Stimulated activated CD4-positive, alpha-beta T cell treated with anti-CD3 and anti-CD28 coated beads, Interleukin-12 subunit alpha, Interleukin-12 subunit beta, amount 100 ng/mL, for 24 hours (primary cell): ENCODE results near the gene CDYL.

ENCODE experiments used
- DNase-seq, 2 experiments: peaks; one replicate each; pipeline ENCODE4 v3.0.0-alpha.2; 2020; ENCODE audit warnings: low read depth in 2 of 2

Gene CDYL, protein sequence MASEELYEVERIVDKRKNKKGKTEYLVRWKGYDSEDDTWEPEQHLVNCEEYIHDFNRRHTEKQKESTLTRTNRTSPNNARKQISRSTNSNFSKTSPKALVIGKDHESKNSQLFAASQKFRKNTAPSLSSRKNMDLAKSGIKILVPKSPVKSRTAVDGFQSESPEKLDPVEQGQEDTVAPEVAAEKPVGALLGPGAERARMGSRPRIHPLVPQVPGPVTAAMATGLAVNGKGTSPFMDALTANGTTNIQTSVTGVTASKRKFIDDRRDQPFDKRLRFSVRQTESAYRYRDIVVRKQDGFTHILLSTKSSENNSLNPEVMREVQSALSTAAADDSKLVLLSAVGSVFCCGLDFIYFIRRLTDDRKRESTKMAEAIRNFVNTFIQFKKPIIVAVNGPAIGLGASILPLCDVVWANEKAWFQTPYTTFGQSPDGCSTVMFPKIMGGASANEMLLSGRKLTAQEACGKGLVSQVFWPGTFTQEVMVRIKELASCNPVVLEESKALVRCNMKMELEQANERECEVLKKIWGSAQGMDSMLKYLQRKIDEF

DNA sequence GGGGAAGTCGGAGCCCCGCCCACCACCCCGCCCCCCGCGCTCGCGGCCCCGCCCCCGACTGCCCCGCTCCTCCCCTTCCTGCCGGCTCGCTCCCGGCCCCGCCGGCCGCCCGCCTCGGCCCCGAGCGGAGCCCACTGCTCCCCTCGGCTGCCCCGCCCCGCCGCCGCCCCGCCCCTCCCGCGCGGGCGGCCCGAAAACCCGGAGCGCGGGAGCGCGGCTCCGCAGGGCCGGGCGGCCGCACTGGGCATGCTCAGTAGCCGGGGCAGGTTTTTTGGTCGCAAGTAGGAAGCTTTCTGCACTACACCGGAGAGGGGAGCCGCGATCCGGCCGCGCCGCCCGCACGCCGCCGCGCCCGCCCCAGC, at the start of gene CDYL:
CDYL (plus strand) TSS at position 274 of the 362 bp plus-strand sequence. CDS start 380 bp downstream, outside the sequence.
- DNase-seq, result peak; percentile 72 to 77

DNA sequence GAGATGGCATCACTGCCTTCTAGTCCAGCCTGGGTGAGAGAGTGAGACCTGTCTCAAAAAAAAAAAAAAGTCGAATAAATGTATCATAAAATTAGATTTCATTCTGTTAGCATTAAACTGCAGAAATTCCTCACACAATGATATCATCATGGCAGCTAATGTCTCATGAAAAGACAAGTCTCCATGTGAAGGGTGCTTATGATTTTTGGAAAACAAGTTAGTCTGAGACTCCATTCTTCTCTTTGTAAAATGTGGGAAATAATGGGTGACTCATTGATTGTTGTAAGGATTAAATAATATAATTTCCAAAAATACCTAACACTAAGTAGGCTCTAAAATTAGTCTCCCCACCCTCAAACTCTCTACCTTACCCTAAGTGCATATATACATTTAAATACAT, 49.6 kb upstream of the CDYL start:
- DNase-seq, result no peak

DNA sequence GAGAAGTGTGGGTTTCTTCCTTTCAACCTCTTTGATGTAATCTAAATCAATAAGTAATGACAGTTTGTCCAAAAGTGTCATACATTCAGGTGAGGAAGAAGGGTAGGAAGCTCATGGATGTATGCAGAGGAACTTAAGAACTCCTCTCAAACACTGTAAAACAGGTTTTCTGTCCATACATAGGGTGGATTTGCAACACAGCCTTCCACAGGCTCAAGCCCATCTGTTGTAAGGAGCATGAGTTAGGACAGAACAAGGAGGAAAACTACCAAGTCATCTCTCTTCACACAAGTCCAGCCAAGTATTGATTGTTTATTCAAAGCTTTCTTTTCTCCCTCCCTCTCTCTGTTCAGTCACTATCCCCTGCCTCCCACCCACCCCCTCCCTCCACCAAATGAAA, 49.0 kb upstream of the CDYL start:
- no peak for DNase-seq

DNA sequence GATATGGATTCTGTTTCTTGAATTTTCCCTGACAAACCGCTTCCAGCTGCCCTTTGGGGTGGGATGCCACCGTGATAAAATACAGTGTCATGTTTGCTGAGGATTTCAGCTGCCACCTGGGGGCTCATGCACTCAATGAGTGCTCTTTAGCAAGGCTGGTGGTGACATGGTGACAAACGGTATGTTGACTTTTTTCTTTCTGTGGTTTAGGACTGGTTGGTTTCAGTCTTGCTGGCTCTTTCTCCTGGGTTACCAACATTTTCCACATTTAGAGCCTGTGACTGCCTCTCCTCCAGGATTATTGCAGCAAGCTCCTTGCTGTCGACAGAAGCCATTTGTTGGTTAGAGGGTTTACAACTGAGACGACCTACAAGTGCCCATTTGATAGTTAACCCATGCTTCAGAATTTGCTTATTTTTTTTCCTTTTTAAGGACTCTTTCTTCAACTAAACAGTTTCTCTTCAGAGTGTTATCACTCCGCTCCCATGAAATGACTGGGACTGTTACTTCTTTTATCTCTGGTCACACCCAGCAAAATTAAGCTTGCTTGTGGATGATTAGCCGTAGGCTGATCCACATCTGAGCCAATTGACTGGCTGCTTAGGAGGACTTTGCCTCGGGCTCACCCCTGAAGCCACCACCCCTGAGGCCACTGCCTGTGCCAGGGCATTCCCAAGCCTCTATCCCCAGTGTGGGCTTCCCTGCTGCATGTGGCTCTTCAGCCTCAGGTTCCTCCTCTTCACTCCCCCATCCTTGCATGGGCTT, 48.4 kb upstream of the CDYL start:
- DNase-seq, result no peak

DNA sequence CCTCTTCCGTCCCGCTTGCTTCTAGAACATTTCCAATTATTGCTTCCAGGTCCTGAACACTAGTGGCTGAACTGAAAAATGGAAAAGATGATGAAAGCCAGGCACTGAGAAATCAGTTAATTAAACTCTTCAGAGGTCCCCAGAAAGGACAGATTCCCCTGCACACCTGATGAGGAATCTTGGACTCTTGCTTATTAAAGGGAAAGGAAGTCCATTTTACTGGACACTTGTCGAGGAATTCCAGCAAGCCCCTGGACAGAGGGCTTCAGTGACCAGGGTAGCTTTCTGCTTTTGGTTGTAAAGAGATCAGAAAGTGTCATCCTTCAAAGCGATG, 47.8 kb upstream of the CDYL start:
- DNase-seq, result no peak

DNA sequence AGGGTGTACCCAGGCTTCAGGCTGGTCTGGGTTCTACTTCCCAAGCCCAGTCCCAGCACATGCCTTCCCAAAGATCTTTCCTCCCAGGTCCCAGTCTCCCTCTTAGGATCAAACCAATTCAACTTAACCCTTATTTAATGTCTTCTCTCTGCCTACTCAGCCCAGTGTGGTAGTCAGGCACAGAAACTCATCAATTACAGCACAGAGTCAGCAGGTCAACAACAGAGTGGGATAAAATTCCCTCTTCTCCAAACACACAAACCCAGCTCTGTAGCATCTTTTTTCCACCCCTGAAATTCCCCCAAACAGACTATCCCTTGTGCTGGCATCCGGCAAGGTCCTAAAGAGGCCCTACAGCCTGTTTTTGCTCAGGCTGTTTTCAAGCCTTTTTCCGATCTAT, 47.3 kb upstream of the CDYL start:
- no peak for DNase-seq

DNA sequence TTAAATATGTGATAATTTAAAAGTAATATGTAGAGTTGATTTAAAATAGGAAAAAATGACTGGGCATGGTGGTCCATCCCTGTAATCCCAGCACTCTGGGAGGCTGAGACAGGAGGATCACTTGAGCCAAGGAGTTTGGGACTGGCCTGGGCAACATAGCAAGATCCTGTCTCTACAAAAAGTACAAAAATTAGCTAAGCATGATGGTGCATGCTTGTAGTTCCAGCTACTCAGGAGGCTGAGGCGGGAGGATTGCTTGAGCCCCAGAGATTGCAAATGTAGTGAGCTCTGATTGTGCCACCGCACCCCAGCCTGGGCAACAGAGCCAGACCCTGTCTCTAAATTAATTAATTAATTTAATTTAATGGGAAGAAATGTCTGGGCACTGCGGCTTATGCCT, 44.2 kb upstream of the CDYL start:
- no peak for DNase-seq

DNA sequence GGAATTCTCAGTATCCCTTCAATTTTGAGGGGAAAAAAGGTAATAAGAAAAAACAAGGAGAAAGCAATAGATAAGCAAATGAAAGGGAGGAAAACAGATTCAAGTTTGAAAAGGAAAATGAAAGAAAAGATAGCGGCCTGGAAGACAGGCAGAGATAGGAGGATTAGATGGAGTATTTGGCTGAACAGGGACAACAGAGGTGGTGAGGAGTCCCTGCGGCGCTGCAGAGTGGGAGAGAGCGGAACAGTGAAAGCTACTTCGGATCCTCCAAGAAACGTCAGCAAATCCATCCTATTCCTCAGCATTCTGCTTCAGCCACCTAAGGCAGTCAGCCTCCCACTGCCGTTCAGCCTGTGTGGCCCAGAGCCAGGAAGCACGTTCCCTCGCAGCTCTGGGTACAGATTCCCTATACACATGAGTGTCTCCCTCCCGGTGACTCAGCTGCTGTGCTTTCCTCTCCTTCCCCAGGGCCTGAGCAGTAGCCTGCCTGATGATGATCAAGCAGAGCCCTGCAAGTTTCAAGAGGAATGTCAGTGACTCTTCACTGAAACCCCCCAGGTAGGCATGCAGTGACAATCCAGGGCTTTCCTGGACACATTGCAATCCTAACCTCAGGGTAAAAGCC, 43.4 kb upstream of the CDYL start:
- DNase-seq, result no peak

DNA sequence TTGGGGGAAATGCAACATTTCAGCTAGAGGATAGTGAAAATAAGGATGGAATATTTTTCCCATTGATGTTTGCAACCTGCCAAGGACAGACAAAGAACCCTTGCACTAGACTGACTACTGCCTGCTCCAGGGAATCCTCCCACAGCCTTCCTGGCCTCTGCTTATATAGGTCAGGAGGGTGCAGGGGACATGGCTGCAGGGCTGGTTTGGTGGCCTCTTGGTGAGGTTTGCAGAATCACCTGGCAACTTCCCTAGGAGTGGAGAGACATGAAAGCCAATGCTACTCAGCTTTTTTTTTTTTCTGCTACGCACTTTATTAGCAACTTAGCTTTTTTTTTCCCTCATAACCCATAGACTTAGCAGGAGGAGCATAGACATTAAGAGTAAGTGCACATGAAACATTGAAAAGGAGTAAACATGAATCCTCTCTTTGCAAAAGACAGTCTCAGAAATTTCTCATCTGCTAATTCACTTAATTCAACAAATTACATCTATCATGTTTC, 39.8 kb upstream of the CDYL start:
- DNase-seq, result no peak

DNA sequence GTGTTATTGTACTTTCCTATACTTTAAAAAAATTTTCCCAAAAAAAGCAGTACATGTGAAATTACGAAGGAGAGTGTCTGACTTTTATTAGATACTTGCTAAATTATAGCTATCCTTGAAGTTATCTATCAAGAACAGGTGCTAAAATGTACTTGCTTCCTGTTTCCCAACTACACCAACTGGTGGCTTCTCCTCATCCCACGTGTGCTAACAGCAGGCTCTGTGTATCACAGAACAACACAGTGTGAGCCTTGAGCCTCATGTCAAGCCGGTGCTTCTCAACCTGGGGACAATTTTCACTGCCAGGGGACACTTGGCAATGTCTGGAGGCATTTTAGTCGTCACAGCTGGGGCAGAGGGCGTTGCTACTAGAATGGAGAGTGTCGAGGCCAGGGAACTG, 36.2 kb upstream of the CDYL start:
- DNase-seq, result no peak

DNA sequence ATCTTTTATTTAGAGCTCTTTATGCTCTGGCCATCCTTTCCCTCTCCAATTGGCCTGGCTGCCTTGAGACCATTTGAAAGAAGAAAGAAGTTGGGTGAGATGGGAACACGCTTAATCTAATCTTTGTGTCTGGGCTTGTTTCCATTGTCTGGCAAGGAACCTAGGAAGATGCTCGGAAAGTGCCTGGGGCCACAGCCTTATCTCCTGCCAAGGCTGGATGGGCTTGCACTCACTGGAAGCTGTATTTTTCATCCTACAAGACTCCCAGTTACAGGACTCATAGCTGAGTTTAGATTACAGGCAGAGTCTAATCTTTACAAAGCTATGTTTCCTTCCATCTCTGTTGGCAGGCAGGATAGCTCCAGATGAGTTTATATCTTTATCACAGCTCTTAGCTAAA, 33.1 kb upstream of the CDYL start:
- no peak for DNase-seq

DNA sequence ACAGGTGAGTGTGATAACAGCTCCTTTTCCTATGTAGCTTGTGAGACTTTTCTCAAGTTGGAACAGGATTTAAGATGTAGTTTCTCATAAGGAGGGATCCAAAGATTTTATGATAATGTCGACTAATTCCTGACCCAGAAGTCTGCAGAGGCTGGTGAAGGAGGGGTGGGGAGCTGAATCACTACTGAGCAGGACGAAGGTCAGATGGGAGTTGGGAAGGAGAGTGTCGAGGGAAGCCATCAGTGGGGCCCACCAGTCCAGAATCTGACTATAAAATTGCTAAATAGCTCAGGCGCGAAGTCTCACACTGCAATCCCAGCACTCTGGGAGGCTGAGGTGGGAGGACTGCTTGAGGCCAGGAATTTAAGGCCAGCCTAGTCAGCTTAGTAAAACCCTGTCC, 32.3 kb upstream of the CDYL start:
- DNase-seq, result no peak

DNA sequence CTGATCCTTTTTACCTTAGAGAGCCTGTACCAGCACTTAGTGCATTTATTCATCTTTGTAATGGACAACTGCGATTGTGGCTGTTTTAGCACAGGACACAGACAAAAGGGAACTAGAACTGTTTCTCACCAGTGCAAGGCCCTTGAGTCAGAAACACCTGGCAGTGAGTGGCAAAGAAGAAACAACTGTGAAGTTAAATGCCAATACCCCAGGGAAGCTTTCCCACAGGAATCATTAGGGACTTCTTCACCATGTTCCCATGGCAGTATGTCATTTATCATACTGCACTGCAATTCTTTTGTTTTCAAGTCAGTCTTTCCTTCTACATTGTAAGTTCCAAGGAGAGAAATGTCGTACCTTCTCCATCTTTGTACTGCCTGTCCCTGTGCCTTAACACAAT, 28.6 kb upstream of the CDYL start:
- no peak for DNase-seq

DNA sequence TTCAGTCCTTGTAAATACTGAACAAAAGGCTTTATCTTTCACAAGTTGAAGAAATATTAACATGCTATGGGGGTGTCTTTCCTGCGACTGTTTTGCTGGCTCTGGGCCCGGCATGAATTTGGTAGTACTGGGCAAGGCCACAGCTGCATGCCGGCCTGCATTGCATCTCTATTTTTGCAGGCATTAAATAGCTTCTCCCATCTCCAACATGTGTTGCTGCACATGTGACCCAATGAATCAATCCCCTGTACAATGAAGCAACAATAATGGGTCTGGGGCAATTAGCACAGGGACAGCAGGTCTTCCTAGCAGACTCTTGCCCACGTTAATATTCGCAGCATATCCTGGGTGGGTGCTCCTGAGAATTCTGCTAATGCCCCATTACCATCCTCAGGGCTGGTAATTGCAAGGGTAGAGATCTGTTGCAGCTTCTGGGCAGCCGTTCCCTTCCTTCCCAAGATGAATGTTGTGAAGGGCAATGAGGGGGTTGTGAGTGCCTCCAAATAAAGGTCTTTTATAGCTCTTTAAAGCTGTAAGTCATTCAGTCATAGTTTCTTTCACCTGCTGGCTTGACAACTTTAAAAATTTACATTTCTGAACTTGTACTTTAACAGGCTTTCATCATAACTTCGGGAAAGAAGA, 24.3 kb upstream of the CDYL start:
- no peak for DNase-seq

DNA sequence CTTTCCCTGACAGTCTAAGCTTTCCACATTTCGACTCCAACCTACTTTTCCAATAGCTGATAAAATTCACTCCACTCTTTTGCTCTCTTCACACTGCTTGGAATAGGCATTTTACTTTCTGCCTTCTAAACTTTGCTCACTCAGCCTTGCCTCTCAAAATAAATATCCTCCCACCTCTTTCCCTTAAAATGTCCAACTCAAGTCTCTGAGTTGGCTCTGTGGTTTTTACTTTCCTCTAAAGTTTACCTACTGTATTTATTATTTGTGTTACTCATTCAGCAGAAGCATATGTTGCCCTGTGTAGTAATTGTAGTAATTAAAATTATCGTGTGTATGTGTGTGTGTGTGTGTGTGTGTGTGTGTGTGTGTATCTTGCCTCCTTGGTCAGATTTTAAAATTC, 20.0 kb upstream of the CDYL start:
- no peak for DNase-seq

DNA sequence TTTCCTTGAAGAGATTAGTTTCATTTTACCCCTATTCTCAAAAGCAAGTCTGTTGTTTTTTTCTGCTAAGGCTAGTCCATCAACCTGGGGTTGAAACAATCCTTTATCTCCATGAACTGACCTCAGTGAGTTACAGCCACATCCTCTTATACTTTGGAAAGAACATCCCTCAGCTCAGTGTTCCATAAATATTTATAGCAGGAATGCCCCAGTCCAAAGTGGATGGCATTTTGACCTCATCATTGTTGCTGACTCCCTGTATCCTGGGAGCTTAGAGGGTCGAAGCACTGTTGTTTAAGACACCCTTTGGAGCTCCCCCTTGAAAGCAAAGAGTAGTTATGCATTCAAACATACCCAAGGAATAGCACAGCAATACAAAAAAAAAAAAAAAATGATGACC, 16.2 kb upstream of the CDYL start:
- no peak for DNase-seq

DNA sequence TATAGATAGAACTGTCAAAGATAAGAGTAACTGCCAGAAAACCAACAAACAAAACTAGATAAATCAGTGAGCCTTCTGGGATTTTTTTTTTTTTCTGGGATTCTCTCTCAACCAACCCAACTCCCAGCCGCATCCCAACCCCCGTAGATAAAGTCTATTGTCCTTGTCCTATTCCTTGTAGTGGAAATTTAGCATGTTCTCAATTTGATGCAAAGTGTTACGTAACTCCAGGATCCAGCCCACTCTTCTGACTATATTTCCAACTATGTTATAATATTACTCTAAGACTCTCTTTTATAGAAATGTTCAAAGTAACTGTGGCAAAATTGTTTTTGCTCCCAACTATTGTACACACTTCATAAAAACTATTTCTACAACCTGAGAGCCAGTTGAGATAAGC, 15.4 kb upstream of the CDYL start:
- DNase-seq, result no peak

DNA sequence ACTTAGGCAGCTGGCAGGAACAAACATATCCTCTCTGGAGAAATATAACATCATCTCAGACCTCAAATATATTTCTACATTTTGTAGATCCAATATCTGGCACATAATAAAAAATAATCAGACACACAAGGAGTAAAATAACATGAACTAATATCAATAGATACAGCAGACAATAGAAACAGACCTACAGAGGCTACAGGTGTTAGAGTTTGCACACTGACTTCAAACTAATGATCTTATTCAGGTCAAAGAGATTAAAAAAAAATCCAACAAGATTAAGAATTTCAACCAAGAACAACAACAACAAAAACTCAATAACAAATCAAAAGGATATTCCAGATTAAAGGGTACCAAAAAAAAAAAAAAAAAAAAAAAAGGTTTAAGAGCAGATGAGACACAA, 13.9 kb upstream of the CDYL start:
- DNase-seq, result no peak

DNA sequence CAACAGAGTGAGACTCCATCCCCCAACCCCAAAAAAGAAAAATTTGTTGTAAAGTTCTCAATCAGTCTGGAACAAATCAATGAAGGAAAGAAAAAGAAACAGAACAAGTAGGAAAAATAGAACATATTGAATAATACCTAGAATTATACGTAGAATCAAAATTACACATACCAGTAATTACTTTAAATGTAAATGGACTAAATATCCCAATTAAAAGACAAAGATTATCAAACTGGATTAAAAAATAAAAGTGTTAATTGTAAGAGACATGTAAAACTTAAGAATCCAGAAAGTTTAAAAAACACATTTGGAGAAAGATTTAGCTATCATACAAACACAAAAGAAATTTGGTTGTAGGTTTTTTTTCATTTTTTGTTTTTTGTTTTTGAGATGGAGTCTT, 12.3 kb upstream of the CDYL start:
- DNase-seq, result no peak

DNA sequence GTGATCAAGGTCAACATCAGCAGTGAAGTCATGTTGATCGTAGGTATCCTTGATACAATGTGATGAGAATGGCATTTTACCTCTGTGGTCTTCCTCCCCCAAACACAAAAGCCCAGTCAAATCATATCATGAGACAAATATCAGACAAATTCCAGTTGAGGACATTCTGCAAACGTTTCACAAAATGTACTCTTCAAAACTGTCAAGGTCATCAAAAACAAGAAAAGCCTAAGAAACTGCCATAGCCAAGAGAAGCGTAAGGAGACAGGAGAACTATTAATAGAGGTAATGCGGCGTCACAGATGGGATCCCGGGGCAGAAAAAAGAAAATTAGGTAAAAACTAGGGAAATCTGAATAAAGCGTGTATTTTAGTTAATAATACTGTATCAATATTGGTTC, 7.4 kb upstream of the CDYL start:
- no peak for DNase-seq

DNA sequence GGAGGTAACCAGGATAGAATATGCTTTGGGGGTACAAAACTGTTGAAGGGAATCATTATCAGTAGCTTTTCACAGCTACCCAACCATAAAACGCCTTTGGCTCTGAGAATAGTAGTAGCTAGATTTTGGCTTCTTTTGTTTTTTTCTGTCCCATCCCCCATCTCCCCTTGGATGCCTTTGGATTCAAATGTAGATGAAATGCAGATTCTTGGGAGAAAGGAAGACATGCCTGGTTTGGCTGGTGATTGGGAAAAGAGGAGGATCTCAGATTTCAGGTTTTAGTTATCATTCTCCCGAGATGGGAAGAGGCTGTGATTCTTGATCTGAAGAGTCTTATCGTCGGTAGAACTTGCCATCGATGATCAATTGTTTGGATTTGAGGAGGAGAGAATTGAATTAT, 3.5 kb upstream of the CDYL start:
- DNase-seq, result no peak

DNA sequence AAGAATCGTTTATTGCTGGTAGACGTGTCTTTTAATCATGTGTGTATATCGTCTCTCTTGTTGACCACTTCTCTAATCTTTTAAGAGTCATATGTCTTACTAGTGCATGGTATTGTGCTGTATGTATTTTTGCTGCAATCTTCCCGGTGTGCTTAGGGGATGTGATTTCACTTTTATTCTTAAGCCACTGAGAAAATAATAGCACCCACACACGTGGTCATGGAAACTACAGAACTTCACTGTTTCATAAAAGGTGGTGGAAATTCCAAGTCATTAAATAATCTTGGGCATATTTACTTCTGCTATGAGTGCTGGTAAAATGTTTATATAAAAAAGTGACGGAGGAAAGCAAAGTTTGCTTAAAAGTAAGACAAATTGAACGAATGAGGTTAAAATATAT, 3.0 kb upstream of the CDYL start:
- no peak for DNase-seq
